ENCODE measurements around the gene GDI1.

The GDI1 gene

GRCh38 chrX:154486396-154487207 lies 49.6 kb downstream of the GDI1 start, which contains the start of gene UBL4A:
Gene UBL4A, minus strand, starts transcription at chrX:154486615. Its CDS starts 31 bp downstream, at chrX:154486584.
- peaks cover 0 to 10% of the 10 kb centered on the region in 2 experiments for H3K27me3 ChIP-seq (ENCODE audit: control insufficient read depth in 1 of 2, insufficient read depth in 1 of 2, low read length in 2 of 2)
- peaks cover 33 to 41% of the 10 kb centered on the region in 2 experiments for H3K36me3 ChIP-seq (ENCODE audit: control insufficient read depth in 1 of 2, insufficient read depth in 2 of 2, low read depth in 1 of 2, low read length in 2 of 2)
- peak within 1 kb of the TSS; percentile 77 for H3K4me2 ChIP-seq (ENCODE audit: low read length, poor library complexity, severe bottlenecking)
- peak; percentile 47 for DNase-seq
- peak within 1 kb of the TSS in 1 of 2 experiments; percentile 98 for H3K14ac ChIP-seq (ENCODE audit: low read length in 2 of 2)
- H3K4me1 ChIP-seq (ENCODE audit: control insufficient read depth, insufficient read depth, low read depth, low read length): peaks cover 28% of the 10 kb centered on the region
- H4K8ac ChIP-seq (ENCODE audit: low read length): peak within 1 kb of the TSS; percentile 49
- peak within 1 kb of the TSS; percentile 69 for H3K9ac ChIP-seq (ENCODE audit: low read length)
- peak within 1 kb of the TSS; percentile 77 for H2AFZ ChIP-seq (ENCODE audit: low read depth, low read length)
- peak within 1 kb of the TSS; percentile 62 for H2AK5ac ChIP-seq (ENCODE audit: low read length, severe bottlenecking)
- no peak within 1 kb of the TSS for H2BK5ac ChIP-seq (ENCODE audit: low read depth, low read length, poor library complexity, severe bottlenecking)
- WGBS: 6% methylated on average over 14 of the region's 95 CpGs
- peak within 1 kb of the TSS; percentile 83 for H2BK15ac ChIP-seq (ENCODE audit: low read depth, poor library complexity, severe bottlenecking)
- no peak within 1 kb of the TSS for H3K23ac ChIP-seq (ENCODE audit: low read length in 2 of 2)
- peak within 1 kb of the TSS; percentile 80 for H4K91ac ChIP-seq (ENCODE audit: low read length)
- H3K18ac ChIP-seq (ENCODE audit: low read depth in 1 of 2, low read length in 2 of 2): peak within 1 kb of the TSS; percentile 28 to 87
- H3K4ac ChIP-seq (ENCODE audit: low read depth in 1 of 2, low read length in 2 of 2): peak within 1 kb of the TSS in 1 of 2 experiments; percentile 80
- H3K9me3 ChIP-seq (ENCODE audit: control insufficient read depth, low read length): no peaks in the 10 kb centered on the region
- H3K4me3 ChIP-seq (ENCODE audit: insufficient read depth in 1 of 2, low read depth in 1 of 2, low read length in 2 of 2): peak within 1 kb of the TSS; percentile 73 to 78
- peak within 1 kb of the TSS; percentile 33 for H3K27ac ChIP-seq (ENCODE audit: low read length, poor library complexity, severe bottlenecking)
- peaks cover 16% of the 10 kb centered on the region for H3K79me1 ChIP-seq (replicated peaks; ENCODE audit: low read length, poor library complexity, severe bottlenecking)
- peak within 1 kb of the TSS in 1 of 2 experiments; percentile 78 for H2BK12ac ChIP-seq (ENCODE audit: low read length in 2 of 2)
- peak within 1 kb of the TSS; percentile 71 for H2BK120ac ChIP-seq (ENCODE audit: low read depth, low read length)

DNA sequence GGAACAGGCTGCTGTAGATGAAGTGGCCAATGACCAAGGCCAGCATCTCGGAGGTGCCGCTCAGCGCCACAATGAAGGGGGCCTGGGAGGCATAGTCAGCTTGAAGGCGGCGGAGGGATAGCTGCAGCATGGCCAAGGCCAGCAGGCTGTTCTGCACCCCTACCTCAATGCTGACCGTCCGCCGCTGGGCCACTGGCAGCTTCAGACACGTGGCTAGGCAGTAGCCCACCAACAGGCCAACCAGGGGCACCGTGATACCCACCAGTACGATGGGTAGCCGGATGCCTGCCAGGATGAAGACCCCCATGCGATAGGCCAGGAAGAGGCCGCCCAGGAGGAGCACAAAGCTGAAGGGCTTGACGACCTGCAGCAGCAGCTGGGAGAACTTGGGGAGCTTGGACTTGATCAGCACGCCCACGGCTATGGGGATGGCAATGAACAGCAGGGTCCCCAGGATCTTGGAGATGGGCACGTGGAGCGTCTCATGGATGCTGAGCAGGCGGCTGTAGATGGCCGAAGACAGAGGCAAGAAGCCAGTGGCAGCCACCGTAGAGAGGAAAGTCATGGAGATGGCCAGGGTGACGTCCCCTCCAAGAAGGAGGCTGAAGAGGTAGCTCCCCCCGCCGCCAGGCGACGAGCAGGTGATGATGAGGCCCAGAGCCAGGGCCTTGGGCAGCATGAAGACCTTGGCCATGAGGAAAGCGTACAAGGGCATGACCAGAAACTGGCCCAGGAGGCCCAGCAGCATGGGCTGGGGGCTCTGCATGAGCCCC lies 50.8 kb downstream of the GDI1 start:
- no peaks in the 10 kb centered on the region for H3K9me3 ChIP-seq (ENCODE audit: control insufficient read depth, low read length)
- H2BK12ac ChIP-seq (ENCODE audit: low read length in 2 of 2): peak overlapping the region in 1 of 2 experiments; percentile 78
- peaks cover 0 to 3% of the 10 kb centered on the region in 2 experiments for H3K27me3 ChIP-seq (ENCODE audit: control insufficient read depth in 1 of 2, insufficient read depth in 1 of 2, low read length in 2 of 2)
- no peak overlapping the region for H2AFZ ChIP-seq (ENCODE audit: low read depth, low read length)
- peaks cover 28% of the 10 kb centered on the region for H3K4me1 ChIP-seq (ENCODE audit: control insufficient read depth, insufficient read depth, low read depth, low read length)
- H3K79me1 ChIP-seq (replicated peaks; ENCODE audit: low read length, poor library complexity, severe bottlenecking): peaks cover 16% of the 10 kb centered on the region
- no peak overlapping the region for H3K4ac ChIP-seq (ENCODE audit: low read depth in 1 of 2, low read length in 2 of 2)
- H3K4me3 ChIP-seq (ENCODE audit: insufficient read depth in 1 of 2, low read depth in 1 of 2, low read length in 2 of 2): no peak overlapping the region
- H3K14ac ChIP-seq (ENCODE audit: low read length in 2 of 2): no peak overlapping the region
- peak overlapping the region; percentile 62 for H2AK5ac ChIP-seq (ENCODE audit: low read length, severe bottlenecking)
- 98% methylated on average over 28 of the region's 28 CpGs for WGBS
- H3K27ac ChIP-seq (ENCODE audit: low read length, poor library complexity, severe bottlenecking): no peak overlapping the region
- H2BK15ac ChIP-seq (ENCODE audit: low read depth, poor library complexity, severe bottlenecking): no peak overlapping the region
- H4K8ac ChIP-seq (ENCODE audit: low read length): no peak overlapping the region
- no peak overlapping the region for H3K18ac ChIP-seq (ENCODE audit: low read depth in 1 of 2, low read length in 2 of 2)
- no peak overlapping the region for H4K91ac ChIP-seq (ENCODE audit: low read length)
- peaks cover 33 to 41% of the 10 kb centered on the region in 2 experiments for H3K36me3 ChIP-seq (ENCODE audit: control insufficient read depth in 1 of 2, insufficient read depth in 2 of 2, low read depth in 1 of 2, low read length in 2 of 2)
- DNase-seq: no peak
- no peak overlapping the region for H3K23ac ChIP-seq (ENCODE audit: low read length in 2 of 2)
- H3K9ac ChIP-seq (ENCODE audit: low read length): no peak overlapping the region
- no peak overlapping the region for H3K4me2 ChIP-seq (ENCODE audit: low read length, poor library complexity, severe bottlenecking)
- no peak overlapping the region for H2BK5ac ChIP-seq (ENCODE audit: low read depth, low read length, poor library complexity, severe bottlenecking)
- no peak overlapping the region for H2BK120ac ChIP-seq (ENCODE audit: low read depth, low read length)

DNA sequence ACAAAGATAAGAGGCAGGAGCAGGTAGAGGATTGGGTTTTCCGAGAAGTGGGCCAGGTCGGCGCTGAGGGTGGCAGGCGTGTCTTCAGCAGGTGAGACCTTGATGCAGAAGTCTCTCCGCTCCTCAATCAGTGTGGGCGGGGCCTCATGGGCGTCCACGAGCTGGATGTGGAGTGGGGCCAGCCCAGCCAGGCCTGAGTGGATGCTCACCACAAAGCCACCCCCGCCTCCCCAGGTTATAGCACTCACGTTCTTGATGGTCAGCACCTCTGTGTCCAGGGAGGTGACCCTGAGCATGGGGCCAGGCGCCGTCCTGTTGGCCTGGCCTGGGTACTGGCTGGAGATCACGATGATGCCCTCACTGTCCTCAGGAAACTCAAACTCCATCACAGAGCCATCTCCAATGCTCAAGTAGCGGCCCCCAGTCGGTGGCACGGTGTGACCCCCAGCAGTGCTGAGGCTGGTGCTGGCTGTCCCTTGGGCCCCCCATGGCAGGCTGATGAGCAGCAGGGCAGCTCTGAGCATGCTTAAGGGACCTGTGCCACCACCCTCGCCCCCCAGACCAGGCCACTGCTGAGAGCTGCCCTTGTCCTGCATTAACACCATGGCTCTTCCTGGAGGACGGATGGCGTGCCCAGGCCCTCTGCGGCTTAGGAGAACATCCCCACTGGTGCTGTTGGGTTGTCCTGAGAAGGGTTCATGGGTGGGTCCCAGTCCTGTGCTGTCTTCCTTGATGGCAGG lies 51.6 kb downstream of the GDI1 start:
- 96% methylated on average over 20 of the region's 20 CpGs for WGBS
- H3K79me1 ChIP-seq (replicated peaks; ENCODE audit: low read length, poor library complexity, severe bottlenecking): peaks cover 16% of the 10 kb centered on the region
- H3K18ac ChIP-seq (ENCODE audit: low read depth in 1 of 2, low read length in 2 of 2): no peak overlapping the region
- no peak overlapping the region for H4K8ac ChIP-seq (ENCODE audit: low read length)
- H2AFZ ChIP-seq (ENCODE audit: low read depth, low read length): no peak overlapping the region
- no peak overlapping the region for H3K23ac ChIP-seq (ENCODE audit: low read length in 2 of 2)
- no peak overlapping the region for H3K9ac ChIP-seq (ENCODE audit: low read length)
- no peak overlapping the region for H2BK12ac ChIP-seq (ENCODE audit: low read length in 2 of 2)
- H3K4me1 ChIP-seq (ENCODE audit: control insufficient read depth, insufficient read depth, low read depth, low read length): peaks cover 28% of the 10 kb centered on the region
- H3K27me3 ChIP-seq (ENCODE audit: control insufficient read depth in 1 of 2, insufficient read depth in 1 of 2, low read length in 2 of 2): no peaks in the 10 kb centered on the region
- no peak overlapping the region for H3K27ac ChIP-seq (ENCODE audit: low read length, poor library complexity, severe bottlenecking)
- H4K91ac ChIP-seq (ENCODE audit: low read length): no peak overlapping the region
- peak overlapping the region in 1 of 2 experiments; percentile 82 for H3K4me3 ChIP-seq (ENCODE audit: insufficient read depth in 1 of 2, low read depth in 1 of 2, low read length in 2 of 2)
- H3K4ac ChIP-seq (ENCODE audit: low read depth in 1 of 2, low read length in 2 of 2): no peak overlapping the region
- H3K14ac ChIP-seq (ENCODE audit: low read length in 2 of 2): no peak overlapping the region
- DNase-seq: no peak
- no peak overlapping the region for H2BK120ac ChIP-seq (ENCODE audit: low read depth, low read length)
- H3K4me2 ChIP-seq (ENCODE audit: low read length, poor library complexity, severe bottlenecking): no peak overlapping the region
- peaks cover 32 to 36% of the 10 kb centered on the region in 2 experiments for H3K36me3 ChIP-seq (ENCODE audit: control insufficient read depth in 1 of 2, insufficient read depth in 2 of 2, low read depth in 1 of 2, low read length in 2 of 2)
- H3K9me3 ChIP-seq (ENCODE audit: control insufficient read depth, low read length): no peaks in the 10 kb centered on the region
- H2BK5ac ChIP-seq (ENCODE audit: low read depth, low read length, poor library complexity, severe bottlenecking): no peak overlapping the region
- no peak overlapping the region for H2BK15ac ChIP-seq (ENCODE audit: low read depth, poor library complexity, severe bottlenecking)
- H2AK5ac ChIP-seq (ENCODE audit: low read length, severe bottlenecking): no peak overlapping the region

All from mesenchymal stem cell (in vitro differentiated cells and primary cell).